Keratinocyte (primary cell): ENCODE results near the gene NSG2.

Experiments
- CTCF ChIP-seq, 3 experiments: IDR thresholded peaks in 1 of 3; conservative IDR thresholded peaks in 1 of 3; optimal IDR thresholded peaks in 1 of 3; 2 replicates in 2 of 3; 3 replicates in 1 of 3; pipeline versions ENCODE3 to v1.5.1; 2011; ENCODE audit warnings: low read length in 3 of 3, mild to moderate bottlenecking in 3 of 3, moderate library complexity in 2 of 3, control low read depth in 1 of 3, inconsistent platforms in 1 of 3; ENCODE audit not compliant: insufficient read depth in 2 of 3; ENCODE audit errors: extremely low read depth in 1 of 3
- EZH2 ChIP-seq: IDR thresholded peaks from one replicate; pipeline ENCODE4 v1.6.1; 2012; ENCODE audit warnings: inconsistent platforms, mild to moderate bottlenecking, low read length, moderate library complexity

GRCh38 chr5:174011441-174011840 lies 34.1 kb upstream of the NSG2 start:
- TF ChIP-seq CTCF (optimal IDR thresholded peaks at IDR 0.05 in 1 of 3, IDR thresholded peaks at IDR 0.05 in 1 of 3, conservative IDR thresholded peaks at IDR 0.05 in 1 of 3; ENCODE audit: extremely low read depth in 1 of 3, insufficient read depth in 2 of 3, low read length in 3 of 3) (no peak), EZH2 (no peak)
